ENCODE measurements around the gene INF2.

INF2 gene

DNA sequence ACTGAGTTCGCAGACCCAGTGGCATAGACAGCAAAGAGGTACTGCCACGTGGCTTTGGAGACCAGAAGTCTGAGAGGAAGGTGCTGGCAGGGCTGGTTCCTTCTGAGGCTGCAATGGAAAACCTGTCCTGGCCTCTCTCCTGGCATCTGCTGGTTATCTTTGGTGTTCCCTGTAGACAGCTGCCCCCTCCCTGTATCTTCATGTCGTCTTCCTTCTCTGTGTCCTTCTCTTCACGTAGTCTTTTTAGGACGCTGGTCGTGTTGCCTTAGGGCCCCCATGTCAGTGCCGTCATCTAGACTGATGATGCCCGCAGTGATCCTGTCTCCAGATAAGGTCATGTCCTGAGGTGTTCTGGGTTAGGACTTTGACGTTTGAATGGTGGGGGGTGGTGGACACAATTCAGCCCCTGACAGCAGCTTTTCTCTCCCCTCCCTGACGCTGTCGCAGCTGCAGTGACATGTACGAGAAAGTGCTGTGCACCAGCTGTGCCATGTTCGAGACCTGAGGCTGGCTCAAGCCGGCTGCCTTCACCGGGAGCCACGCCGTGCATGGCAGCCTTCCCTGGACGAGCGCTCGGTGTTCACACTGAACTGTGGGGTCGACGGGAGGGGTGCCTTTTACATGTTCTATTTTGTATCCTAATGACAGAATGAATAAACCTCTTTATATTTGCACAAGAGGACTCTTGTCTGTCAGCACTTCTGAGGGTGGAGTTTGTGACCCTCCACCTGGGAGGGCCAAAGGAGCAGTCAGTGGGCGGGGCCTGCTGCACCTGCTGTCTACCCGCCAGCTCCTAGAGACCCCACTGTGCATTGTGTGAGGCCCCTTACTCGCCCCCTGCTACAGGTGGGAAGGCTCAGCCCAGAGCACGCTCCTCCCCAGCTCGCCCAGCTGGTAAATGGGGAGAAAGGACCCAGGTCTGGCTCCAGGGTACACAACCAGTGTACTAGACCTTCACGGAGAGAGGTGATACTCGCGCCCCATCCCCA, 69.9 kb downstream of the INF2 start:
- no peak for DNase-seq (ENCODE audit: low read depth in 2 of 2)
- TF ChIP-seq CTCF (IDR thresholded peaks at IDR 0.05; ENCODE audit: low read depth, low read length): no peak
- no peak overlapping the region for H3K4me3 ChIP-seq (replicated peaks in 1 of 2; ENCODE audit: low read depth in 2 of 2, low read length in 2 of 2)

- no peak overlapping the region for H3K4me3 ChIP-seq (replicated peaks in 1 of 2; ENCODE audit: low read depth in 2 of 2, low read length in 2 of 2)
- DNase-seq (ENCODE audit: low read depth in 2 of 2): no peak
- no peak for TF ChIP-seq CTCF (IDR thresholded peaks at IDR 0.05; ENCODE audit: low read depth, low read length)
These were observed 76.1 kb downstream of the INF2 start for GRCh38 chr14:104765517-104765916.

- DNase-seq (ENCODE audit: low read depth in 2 of 2): no peak
- TF ChIP-seq CTCF (IDR thresholded peaks at IDR 0.05; ENCODE audit: low read depth, low read length): no peak
- no peak overlapping the region for H3K4me3 ChIP-seq (replicated peaks in 1 of 2; ENCODE audit: low read depth in 2 of 2, low read length in 2 of 2)
These were observed 76.9 kb downstream of the INF2 start for GRCh38 chr14:104766256-104766862.

GRCh38 chr14:104766863-104767633, 77.6 kb downstream of the INF2 start:
- no peak overlapping the region for H3K4me3 ChIP-seq (replicated peaks in 1 of 2; ENCODE audit: low read depth in 2 of 2, low read length in 2 of 2)
- no peak for TF ChIP-seq CTCF (IDR thresholded peaks at IDR 0.05; ENCODE audit: low read depth, low read length)
- DNase-seq (ENCODE audit: low read depth in 2 of 2): no peak

DNA sequence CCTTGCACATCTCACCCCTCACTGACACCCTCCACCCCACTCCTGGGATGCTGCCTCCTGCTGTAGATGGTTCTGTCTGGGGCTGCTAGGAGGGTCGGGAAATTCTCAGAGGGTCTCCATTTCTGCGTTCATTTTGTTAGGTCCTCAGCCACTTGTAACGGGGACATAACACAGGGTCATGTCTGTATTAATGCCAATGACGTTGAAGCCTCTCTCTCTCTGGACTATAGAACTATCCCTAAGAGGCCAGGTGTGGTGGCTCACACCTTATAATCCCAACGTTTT, 78.2 kb downstream of the INF2 start:
- no peak for TF ChIP-seq CTCF (IDR thresholded peaks at IDR 0.05; ENCODE audit: low read depth, low read length)
- DNase-seq (ENCODE audit: low read depth in 2 of 2): no peak
- no peak overlapping the region for H3K4me3 ChIP-seq (replicated peaks in 1 of 2; ENCODE audit: low read depth in 2 of 2, low read length in 2 of 2)

GRCh38 chr14:104768437-104769323, 79.3 kb downstream of the INF2 start:
- H3K4me3 ChIP-seq (replicated peaks in 1 of 2; ENCODE audit: low read depth in 2 of 2, low read length in 2 of 2): no peak overlapping the region
- peak; percentile 80 to 87 for DNase-seq (ENCODE audit: low read depth in 2 of 2)
- peak; percentile 91 for TF ChIP-seq CTCF (IDR thresholded peaks at IDR 0.05; ENCODE audit: low read depth, low read length)

Measured in cardiac fibroblast (primary cell).